Erythroblast (primary cell): ENCODE measurements around the gene GALNT10.

Experiments used
- DNase-seq, 2 experiments: peaks; one replicate each; lab custom pipeline; 2025; lab: John Stamatoyannopoulos, UW
- GATA1 ChIP-seq: IDR thresholded peaks from 2 replicates; pipeline ENCODE4 v1.6.1; 2011; ENCODE audit warnings: low read depth, mild to moderate bottlenecking, control low read depth, low read length, moderate library complexity
- POLR2A ChIP-seq: IDR thresholded peaks from 2 replicates; pipeline ENCODE4 v1.6.1; 2011; ENCODE audit warnings: mild to moderate bottlenecking, low read length

The GALNT10 gene

DNA sequence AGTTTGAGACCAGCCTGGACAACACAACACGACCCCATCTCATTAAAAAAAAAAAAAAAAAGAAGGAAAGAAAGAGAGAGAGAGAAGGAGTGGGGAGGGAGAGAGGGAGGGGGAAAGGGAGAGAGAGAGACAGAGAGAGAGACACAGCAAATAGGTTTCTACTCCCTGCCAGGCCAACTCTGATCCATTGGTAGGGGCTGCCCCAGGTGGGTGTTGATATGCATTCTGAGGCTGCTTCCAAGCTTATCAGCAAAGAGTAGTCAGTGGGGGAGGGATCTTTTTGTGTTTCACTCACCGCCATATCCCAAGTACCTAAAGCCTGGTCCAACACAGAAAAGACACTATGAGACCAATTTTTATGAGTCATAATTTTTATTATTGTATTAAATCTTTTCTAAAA lies 198.3 kb downstream of the GALNT10 start:
- no peak for TF ChIP-seq GATA1
- DNase-seq = peak; percentile 16 to 62

DNA sequence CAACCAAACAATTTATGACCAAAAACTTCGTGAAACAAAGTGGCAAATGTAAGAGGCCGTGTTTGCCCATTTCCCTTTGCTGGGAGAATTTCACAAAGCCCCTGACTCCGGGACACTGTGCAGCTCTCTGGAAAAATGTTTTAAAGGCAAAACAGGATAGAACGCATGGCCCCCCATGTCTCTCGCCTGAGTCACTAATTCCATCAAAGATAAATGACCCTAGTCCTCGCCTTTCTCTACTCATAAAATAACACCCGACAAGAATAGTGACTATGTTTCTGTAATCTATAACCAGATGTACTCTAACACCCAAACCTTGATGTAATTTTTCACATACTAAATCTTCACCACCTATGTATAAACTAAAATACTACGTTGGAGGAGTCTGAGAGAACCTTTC lies 199.6 kb downstream of the GALNT10 start:
- DNase-seq = no peak
- TF ChIP-seq POLR2A (no peak), GATA1 (no peak)

DNA sequence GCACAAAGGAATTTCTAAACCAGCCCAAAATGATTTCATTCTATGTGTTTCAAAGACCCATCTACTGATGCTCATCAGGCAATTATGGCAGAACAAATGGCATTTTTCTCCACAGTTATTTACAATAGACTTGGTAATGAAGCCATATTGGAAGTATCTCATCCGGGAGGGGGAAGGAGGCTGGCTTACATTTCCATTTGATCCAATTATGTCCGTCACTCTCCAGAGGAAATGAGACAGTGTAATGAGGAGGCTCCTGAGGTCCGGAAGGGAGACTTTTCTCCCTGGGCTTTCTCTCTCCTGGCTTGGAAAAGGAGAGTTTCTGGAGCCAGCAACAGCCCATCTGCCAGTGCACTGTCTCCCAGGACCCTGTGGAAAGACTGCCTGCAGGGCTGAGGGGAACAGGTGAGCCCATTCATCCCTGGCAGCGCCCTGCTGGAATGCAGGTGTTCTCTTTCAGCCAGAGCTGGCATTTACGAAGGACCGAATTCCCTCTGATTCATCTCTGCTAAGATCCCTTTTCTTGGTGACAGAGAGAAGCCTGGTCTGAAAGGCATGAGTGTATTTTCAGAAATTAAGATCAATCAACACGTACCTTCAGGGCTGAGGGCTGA lies 200.3 kb downstream of the GALNT10 start:
- TF ChIP-seq GATA1 = no peak
- no peak for TF ChIP-seq POLR2A
- no peak for DNase-seq

DNA sequence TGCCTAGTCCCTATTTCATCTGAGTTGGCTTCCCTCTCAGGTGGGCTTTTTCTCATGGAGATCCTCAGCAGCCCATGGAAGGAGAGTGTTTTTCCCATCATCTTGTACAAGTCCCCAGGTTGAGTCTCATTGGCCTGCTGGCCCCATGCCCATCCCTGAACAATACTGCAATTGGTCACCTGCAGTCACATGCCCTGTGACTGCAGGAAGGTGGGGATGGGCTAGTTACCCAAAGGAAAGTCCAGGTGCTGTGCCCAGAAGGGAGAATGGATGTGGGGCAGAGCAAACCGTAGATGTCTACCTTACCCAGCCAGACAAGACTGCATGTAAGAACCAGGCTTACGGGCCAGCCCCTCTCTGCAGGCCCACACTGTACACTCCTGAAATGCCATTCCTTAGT lies 201.3 kb downstream of the GALNT10 start:
- TF ChIP-seq POLR2A (no peak), GATA1 (no peak)
- no peak for DNase-seq

DNA sequence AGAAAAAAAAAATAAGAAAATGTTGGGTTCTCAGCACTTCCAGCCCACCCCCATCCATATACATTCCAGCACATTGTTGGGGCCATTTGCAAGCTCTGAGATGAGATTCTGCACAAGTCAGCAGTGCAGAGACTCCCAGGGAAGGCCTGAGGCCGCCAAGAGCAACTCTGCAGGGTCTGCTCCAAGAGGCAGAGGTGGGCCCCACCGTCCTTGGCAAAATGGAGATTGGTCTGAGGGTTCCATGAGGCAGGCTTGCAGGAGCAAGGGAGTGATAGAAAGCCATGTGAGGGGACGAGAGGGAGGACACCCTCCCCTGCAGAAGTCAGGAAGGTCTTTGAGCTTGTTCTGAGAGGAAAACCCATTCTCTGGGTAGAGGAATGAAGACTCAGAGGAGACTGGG lies 203.3 kb downstream of the GALNT10 start:
- no peak for DNase-seq
- TF ChIP-seq POLR2A (no peak), GATA1 (no peak)

DNA sequence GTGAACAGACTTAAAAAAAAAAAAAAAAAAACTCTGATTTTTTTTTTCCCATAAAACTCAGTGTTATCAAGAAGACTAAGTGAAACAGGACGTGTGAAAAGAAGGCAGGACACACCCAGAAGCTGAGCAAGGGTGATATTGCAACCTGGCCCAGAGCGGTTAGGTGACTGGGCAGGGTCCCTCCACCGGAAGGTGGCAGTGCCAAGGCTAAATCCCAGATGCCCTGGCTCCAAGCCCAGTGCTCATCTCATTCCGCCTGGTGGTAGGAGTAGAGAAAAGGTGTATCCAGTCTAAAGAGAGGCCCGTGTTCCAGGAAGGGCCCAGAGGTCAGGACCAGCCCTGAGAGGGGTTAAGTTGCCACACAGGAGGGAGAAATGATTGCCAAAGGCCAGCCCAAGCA lies 203.8 kb downstream of the GALNT10 start:
- DNase-seq = peak; percentile 32 to 42
- no peak for TF ChIP-seq GATA1
- TF ChIP-seq POLR2A = no peak

DNA sequence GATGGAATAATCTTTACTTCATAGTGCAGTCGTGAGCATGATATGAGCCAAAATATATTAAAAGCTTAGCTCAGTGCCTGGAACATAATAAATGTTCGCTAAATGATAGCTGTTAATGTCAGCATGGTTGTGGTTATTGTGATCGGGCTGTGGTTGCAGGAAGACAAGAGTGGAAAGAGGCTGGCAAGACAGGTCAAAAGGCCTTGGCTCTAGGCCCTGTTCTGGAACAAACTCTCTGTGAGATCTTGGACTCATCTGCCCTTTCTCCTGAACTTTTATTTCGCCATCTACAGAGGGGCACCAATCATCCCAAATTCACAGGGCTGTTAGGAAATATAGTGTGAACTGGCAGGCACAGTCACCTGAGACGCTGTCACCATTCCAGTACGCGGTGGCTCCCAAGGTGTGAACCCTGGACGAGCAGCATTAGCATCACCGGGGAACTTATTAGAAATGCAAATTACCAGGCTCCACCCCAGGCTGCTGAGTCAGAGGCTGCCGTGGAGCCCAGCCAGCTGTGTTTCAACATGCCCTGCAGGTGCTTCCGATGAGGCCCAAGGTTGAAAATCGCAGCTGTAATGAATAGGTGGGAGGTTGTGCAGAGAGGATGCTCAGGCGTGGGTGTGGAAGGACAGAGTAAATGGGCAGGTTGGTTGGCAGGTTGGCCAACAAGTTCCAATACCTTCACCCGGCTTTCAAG lies 205.0 kb downstream of the GALNT10 start:
- TF ChIP-seq POLR2A = no peak
- no peak for TF ChIP-seq GATA1
- DNase-seq = peak; percentile 52 to 69

DNA sequence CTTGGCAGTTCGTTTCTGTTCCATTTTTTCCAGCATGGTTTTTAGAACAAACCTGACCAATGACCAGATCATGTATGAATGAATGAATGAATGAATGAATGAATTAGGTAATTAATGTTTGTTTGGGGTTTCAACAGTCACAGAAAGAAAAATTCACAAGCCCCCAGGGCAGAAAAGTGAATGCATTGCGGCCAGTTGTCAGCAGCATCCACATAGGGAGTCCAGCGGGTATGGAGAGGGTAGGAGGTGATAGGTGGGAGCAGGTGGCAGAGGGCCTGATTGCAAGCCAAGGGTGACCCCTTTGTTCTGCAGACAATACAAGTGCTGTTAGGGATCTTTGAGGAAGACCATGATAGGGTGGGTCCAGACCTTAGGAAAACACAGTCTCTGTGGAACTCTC lies 205.6 kb downstream of the GALNT10 start:
- no peak for DNase-seq
- no peak for TF ChIP-seq POLR2A
- TF ChIP-seq GATA1 = no peak

DNA sequence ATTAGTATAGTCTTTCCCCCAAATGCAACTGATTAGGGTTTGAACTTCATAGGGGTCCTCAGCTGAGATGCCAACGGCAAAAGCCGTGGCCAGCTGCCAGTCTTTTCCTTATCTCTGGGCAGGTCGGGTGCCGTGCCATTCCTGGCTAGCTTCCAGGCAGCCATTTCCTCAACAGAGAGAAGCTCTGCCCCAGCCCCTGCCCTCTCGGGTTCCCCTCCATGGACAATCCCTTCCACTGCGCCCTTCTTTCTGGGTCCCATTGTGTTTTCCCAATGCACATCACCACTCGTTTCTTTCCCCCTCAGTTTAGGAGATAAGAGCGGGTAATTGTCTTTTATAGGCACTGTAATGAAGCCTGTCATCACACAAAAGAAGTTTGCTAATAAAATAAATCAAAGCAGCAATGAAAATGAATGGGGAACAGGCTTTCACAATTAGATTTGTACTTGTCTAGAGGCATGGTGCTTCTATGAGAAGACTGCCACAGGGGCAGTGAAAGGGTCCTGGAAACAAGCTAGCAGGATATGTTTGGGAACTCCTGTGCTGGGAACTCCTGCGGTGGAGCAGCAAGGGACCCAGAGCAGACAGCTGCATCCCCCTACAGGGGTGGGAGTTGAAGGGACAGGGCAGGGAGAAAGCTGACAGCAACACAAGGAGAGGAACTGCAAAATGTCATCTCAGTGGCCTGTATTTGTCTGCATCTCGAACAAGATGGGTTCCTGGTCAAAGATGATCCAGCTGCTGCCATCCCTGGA lies 207.3 kb downstream of the GALNT10 start:
- peak; percentile 76 to 79 for DNase-seq
- no peak for TF ChIP-seq POLR2A

DNA sequence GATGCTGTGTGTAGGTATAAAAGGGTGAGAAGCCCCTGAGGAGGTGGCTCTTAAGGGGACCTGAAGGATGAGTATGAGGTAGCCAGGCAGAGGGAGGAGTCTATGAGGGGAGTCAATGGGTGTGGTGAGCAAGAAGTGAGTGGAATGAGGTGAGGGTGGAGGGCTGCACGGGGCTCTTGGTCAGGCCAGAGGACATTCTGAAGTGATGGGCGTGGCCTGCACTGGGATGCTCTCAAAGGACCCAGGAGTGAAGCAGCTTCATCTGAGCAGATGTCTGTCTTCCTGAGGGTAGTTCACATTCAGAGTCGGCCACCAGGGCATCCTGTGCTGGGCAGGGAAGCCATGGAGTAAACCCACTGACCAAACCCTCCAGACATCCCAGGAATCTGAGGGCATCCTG lies 210.1 kb downstream of the GALNT10 start:
- TF ChIP-seq POLR2A = no peak
- TF ChIP-seq GATA1 = no peak
- no peak for DNase-seq

DNA sequence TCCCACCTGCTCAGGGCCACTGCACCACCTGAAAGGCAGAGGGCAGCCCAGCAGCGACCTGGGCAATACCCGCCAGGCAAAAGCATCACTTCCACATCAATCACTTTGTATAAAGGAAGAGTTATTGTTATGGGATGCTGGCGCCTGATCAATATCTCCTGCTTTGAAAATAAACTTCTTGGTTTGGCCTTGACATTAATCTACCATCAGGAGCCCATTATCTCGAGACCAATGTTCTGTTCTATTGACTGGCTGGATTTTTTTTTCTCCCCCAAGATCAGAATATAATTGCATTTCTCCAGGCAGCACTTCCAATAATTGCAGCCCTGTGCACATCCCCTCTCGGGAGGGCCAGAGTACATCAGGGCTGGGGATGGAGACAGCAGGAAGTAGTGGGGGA lies 210.8 kb downstream of the GALNT10 start:
- TF ChIP-seq GATA1 (no peak), POLR2A (no peak)

DNA sequence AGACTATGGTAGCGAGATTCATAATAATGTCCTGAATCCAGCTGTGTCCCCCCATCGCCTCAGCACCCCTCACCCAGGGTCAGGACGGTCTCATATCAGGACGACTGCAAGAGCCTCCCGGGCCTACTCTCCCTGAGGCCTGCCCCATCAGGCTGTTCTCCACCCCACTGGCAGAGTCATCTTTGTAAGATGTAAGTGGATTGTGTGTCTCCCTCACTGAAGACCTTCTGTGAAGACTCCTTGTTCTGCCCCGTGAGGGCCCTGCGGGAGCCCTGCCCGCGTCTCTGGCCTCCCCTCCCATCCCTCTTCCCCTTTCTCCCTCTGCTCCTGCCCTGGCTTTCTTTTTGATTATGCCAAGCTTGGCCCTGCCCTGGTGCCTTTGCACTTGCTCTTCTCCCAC lies 211.4 kb downstream of the GALNT10 start:
- DNase-seq = no peak
- TF ChIP-seq GATA1 = no peak
- no peak for TF ChIP-seq POLR2A

More for the DNA sequence above, 210.8 kb downstream of the GALNT10 start:
- DNase-seq = no peak

DNA sequence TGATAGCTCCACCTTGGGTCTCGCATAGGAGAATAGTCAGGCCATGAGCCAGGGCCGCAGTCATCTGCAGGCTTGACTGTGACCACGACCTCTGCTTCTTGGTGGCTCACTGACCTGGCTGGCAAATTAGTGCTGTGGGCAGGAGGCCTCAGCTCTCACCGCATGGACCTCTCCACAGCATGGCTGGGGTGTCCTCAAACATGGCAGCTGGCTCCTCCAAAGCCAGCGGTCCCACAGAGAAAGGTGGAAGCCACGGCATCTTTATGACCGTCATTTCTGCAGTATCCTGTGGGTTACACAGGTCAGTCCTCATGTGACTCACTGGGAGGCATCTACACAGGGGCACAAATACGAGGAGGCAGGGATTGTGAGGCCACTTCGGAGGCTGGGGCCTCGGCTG lies 212.1 kb downstream of the GALNT10 start:
- DNase-seq = no peak
- no peak for TF ChIP-seq GATA1
- TF ChIP-seq POLR2A = no peak

DNA sequence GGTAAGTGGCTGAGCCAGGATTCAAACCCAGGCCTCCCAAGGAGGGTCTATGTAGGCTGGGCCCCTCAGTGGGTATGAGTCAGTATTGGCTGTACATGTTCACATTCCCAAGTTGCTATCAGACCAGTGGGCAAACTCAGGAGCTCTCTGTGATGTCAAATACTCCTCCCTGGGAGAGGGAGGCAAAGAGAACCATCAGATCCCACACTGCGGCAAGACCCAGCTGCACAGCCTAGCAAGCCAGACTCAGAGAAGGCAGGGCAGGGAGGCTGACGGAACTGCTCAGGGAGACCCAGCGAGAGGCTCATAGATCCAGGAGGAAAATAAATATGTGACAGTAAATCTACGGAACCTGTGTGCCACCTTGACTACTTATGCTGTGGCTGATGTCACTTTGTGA lies 212.7 kb downstream of the GALNT10 start:
- DNase-seq = no peak

More for the DNA sequence above, 212.7 kb downstream of the GALNT10 start:
- TF ChIP-seq POLR2A = no peak
- TF ChIP-seq GATA1 = no peak
